DMS53 (cell line): ENCODE measurements around the gene TAPT1.
A peak's percentile ranks its signal among the peaks of the same experiment; 100 is the strongest.

Experiments used
- DNase-seq: peaks from one replicate; lab custom pipeline; 2025; lab: John Stamatoyannopoulos, UW

TAPT1 gene

DNA sequence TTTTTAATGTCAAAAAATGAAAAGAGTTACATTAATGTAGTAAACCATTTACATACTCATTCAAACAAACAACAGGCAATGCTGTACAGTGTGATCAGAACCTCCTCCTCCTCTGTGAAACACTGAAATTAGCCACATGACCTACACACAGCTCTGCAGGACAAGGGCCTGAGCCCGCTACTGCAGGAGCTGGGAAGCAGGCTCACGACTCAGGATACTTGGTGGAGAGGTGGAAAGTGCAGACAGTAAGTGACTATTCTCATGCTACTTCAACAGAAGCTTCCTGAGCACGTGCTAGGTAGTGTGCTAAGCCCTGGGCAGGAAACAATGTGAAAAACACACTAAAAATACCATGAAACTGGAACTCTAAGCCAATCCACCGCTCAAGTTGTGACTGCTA, 56.8 kb downstream of the TAPT1 start:
- no peak for DNase-seq

GRCh38 chr4:16168710-16169388, 57.4 kb downstream of the TAPT1 start:
- no peak for DNase-seq

DNA sequence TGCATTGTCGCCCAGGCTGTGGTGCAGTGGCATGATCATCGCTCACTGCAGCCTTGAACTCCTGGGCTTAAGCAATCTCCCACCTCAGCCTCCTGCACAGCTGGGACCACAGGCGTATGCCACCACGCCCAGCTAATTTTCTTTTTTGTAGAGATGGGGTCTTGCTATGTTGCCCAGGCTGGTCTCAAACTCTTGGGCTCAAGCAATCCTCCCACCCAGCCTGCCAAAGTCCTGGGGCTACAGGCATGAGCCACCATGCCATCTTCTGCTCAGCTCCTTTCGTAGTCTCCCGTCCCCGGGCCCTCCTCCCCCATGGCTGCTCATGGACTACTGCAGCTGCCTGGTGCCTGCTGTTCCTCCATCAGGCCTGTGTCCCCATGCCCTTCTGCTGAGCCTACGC, 58.1 kb downstream of the TAPT1 start:
- DNase-seq: no peak

DNA sequence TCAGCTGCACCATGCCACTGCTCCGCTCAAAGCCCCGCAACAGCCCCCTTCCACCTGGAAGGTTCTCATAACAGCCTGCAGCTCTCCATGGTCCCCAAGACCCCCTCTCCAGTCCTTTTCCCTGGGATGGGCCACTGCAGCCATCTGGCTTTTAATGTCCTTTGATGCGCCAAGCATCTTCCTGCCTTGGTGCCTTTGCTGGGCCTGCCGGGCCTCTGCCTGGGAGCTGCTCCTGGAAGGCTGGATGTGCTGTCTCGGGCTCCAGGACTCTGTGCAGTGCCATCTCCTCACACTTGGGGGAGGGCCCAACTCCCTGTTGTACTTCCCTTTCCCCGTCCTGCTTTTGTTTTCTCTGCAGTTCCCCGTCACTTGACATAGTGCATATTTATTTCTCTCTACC, 60.3 kb downstream of the TAPT1 start:
- DNase-seq: no peak

DNA sequence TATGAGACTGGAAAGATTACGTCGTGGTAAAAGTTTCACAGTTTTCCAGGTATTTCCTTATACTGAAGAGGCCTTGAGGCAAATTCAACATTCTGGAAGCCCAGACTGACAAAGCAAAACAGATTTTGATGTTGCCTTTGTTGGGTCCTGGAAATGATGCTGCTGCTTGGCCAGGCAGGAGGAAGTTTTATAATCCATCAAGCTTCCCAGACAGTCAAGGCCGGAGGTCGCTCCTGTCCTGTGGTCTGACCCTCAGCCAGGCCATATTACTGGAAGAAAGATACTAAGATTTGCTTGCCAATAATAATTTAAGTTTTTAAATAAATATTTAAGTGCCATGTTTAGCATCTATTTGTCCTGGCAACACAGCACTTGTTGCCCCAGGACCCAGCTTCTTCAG, 63.4 kb downstream of the TAPT1 start:
- no peak for DNase-seq

DNA sequence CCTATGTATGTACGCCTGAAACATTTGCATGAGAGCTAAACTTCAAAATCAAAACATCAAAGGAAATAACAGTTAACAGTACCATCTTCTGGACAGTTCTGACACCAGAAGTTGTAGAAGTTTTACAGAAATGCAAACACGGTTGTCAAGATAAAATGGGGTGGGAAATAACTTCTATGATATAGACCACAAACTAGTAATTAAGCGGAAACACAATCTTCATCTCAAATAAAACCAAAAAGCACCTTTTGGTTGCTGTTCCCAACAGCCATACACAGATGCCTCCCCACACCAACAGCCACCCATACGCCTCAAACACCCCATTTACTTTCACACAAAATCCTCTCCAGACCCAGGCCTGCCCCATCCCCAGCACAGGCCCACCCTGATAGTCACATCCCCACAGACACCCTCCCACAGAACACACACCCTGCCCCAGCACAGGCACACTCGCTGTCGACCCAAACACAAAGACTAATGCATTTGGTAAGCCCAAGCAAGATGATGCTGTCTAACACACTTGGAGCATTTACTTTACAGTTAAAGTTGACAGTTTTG, 64.3 kb downstream of the TAPT1 start:
- DNase-seq: peak; percentile 32

DNA sequence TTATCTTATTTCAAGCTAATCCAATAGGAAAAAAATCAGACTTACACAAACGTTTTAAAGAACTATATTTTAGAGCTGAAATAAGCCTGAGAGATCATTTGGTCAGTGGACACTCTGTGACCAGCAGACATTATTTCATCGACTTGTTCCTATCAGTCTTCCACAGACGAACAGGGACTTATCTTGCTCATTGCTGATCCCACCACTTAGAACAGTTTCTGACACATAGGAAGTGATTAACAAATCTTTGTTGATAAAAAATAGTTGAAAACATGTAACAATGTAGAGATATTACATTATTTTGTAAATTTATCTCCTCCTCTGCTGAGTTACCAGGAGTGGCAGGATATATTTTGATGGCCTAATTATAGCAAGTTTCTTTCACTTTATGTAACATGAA, 65.8 kb downstream of the TAPT1 start:
- no peak for DNase-seq

GRCh38 chr4:16159286-16159685, 67.0 kb downstream of the TAPT1 start:
- no peak for DNase-seq

- no peak for DNase-seq
Observed at GRCh38 chr4:16158504-16158852, 67.8 kb downstream of the TAPT1 start.

DNA sequence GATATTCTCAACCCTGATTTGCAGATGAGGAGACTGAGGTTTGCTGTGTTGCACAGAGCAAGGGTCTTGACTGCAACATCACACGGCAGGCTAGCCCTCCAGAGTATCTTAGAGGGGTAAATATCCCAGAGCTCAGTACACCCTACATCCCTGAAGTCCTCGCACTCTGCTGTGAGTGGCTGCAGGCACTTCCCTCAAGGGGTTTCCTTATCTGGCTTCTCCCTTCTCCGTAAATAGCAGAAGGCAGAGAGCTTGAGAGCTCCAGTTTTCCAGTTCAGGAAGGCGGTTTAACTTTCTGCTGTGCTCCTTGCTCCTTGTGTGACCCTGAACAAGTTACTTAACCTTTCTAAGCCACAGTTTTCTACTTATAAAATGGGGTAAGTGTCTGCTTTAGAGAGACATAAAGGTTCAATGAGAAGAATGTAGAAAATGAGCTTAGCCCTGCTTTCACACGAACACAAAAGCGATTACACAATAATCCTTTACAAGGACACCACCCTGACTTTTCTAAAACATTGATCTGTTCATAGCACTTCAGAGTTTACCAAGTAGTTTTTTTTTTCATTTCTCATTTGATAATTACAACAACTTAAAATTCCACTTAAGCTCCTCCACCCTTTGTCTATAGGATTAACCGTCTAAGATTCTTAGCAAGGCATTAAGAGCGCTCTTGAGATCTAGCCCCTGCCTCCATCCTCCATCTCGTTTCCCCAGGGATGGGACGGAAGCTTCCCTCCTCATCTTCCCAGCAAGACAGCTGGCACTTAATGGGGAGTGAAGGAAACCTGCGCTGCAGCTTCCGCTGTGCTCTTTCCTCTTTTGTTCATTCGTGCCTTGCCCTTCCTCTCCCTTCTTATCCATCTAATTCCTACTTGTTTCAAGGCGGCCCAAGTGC, 68.4 kb downstream of the TAPT1 start:
- DNase-seq: no peak

GRCh38 chr4:16155528-16156169, 70.6 kb downstream of the TAPT1 start:
- DNase-seq: no peak

DNA sequence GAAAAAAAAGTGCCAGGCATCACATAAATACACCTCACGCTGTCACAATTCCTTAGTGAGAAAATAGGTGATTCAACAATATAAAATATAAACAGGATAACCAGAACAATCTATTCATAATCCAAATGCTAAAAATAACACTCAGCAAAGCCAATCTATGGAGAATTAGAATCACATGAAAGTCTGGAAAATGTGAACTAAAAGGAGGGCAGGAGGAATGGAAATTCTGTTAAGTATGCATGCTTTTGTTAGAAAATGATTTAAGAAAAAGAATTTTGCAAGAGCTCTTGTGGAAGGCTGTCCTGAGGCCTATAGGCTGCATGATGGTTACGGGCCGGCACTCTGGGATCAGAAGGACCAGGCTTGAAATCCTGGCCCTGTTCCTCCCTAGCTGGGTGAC, 71.8 kb downstream of the TAPT1 start:
- DNase-seq: no peak

GRCh38 chr4:16150716-16151115, 75.6 kb downstream of the TAPT1 start:
- DNase-seq: no peak

- peak; percentile 18 for DNase-seq
Observed at GRCh38 chr4:16144913-16145312, 81.4 kb downstream of the TAPT1 start.

DNA sequence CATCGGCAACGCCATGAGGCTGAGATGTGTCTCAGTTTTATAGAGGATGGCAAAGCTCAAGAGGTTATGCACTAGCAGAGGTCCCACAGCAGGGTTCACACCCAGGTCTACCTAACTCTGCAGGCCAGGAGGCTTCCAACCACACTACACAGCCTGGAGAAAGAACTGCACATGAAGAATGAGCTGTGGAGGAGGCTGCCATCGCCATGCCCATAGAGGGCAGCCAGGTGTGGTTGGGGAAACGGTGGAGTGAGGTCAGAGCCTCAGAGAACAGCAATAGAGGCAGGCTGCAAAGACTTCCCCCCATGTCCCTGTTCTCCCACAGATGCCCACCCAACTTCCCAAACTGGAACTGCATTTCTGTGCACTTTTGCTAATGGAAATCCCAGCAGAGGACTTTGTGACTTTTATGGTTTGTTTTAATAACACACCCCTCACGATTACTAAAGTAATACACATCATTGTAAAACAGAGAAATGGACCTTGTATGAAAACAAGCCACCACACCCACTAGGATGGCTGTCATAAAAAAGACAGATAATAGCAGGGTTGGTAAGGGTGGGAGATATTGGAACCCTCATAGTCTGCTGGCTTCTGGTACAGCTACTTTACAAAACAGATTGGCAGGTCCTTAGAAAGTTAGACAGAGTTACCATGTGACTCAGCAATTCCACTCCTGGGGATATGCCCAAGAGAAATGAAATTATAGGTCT, 83.5 kb downstream of the TAPT1 start:
- no peak for DNase-seq

DNA sequence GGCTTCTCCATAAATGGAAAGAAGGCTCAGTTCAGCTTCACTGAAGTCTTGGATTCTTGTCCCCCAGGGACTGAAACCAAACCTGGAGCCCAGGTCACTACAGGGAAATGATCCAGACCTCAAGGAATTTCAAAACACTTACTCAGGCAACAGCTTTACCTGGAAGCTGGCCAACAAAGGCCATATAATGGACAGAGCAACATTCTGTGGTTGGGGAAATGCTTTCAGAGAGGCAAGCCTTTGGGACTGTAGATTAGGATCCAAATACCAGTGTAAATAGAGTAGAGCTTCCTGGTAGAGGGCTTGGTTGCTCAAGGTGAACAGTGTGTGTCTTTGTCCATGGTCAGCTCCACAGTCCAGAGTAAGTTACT, 85.4 kb downstream of the TAPT1 start:
- DNase-seq: peak; percentile 77

DNA sequence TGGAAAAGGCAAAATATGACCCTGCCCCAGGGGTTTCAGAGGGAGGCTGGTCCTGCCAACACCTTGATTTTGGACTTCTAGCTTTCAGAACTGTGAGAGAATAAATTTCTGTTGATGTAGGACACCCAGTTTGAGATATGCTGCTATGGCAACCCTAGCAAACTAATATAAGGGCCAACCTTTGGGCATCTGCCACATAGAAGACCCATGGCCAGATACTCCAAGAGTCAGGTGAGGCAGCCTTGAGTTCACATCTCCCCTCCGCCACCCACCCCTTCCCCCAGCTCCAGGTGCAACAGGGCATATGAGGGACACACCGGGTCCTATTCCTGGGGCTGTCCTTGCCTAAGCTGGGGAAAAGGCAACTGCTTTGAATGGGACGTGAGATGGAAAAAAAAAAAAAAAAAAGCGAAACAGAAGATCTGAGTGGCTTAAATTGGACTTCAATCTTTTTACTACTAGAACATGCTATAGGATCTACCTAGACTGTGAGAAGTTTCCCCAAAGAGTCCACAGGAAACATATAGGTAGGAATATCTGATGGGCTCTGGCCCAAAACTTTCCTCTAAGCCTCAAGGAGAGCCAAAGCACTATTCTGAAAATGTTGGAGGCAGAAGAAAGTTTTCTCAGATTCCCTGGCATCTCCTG, 85.9 kb downstream of the TAPT1 start:
- DNase-seq: peak; percentile 30

- DNase-seq: no peak
Observed at GRCh38 chr4:16139066-16139945, 87.0 kb downstream of the TAPT1 start.

- DNase-seq: peak; percentile 16
Observed at GRCh38 chr4:16136827-16137226, 89.4 kb downstream of the TAPT1 start.

GRCh38 chr4:16136311-16136710, 90.0 kb downstream of the TAPT1 start:
- no peak for DNase-seq

DNA sequence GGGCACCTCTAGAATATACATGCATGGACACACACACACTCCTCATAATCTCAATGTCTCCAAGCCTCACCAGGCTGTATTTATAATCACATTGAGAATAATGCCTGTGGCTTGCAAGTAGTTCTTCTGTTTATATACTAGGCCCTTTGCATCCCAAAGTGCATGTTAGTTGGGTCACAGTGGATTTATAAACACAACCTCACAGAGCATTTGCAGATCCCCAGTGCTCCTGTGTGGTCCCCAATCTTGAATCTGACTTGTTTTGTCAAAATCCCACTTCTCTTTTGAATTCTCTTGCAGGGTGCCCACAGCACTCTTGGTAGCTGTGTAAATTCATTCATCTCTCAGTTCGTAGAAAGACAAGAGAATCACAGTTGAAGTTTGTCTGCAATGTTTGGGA, 92.9 kb downstream of the TAPT1 start:
- no peak for DNase-seq
